HG03060 (cell line): Measurements from ENCODE around the gene CBLN3.

Experiments
- ATAC-seq: cut with Tn5 transposase; IDR thresholded peaks from one replicate; pipeline ENCODE4 v1.9.1; 2021; ENCODE audit warnings: low read depth, moderate number of reproducible peaks; ENCODE audit not compliant: unreplicated experiment

CBLN3 gene

GRCh38 chr14:24426912-24427536 is 2.4 kb downstream of the CBLN3 start:
- no peak for ATAC-seq

GRCh38 chr14:24426150-24426911 is 3.1 kb downstream of the CBLN3 start:
- no peak for ATAC-seq

- ATAC-seq, result no peak
Measured at GRCh38 chr14:24425704-24426103, 3.8 kb downstream of the CBLN3 start.

- no peak for ATAC-seq
Measured at GRCh38 chr14:24422694-24423601, 6.5 kb downstream of the CBLN3 start.

- ATAC-seq, result no peak
Measured at GRCh38 chr14:24422261-24422660, 7.2 kb downstream of the CBLN3 start.

GRCh38 chr14:24418492-24418873 is 11.0 kb downstream of the CBLN3 start:
- no peak for ATAC-seq

- ATAC-seq, result no peak
Measured at GRCh38 chr14:24417832-24418491, 11.5 kb downstream of the CBLN3 start.

- no peak for ATAC-seq
Measured at GRCh38 chr14:24416932-24417619, 12.4 kb downstream of the CBLN3 start.

GRCh38 chr14:24416254-24416931 is 13.1 kb downstream of the CBLN3 start:
- no peak for ATAC-seq

- no peak for ATAC-seq
Measured at GRCh38 chr14:24415421-24416253, 13.8 kb downstream of the CBLN3 start.

- ATAC-seq, result no peak
Measured at GRCh38 chr14:24414732-24415420, 14.6 kb downstream of the CBLN3 start.

GRCh38 chr14:24414077-24414476 is 15.4 kb downstream of the CBLN3 start:
- no peak for ATAC-seq

GRCh38 chr14:24411443-24412389 is 17.8 kb downstream of the CBLN3 start:
- ATAC-seq, result no peak

GRCh38 chr14:24409956-24410355 is 19.5 kb downstream of the CBLN3 start:
- no peak for ATAC-seq

- ATAC-seq, result no peak
Measured at GRCh38 chr14:24409192-24409591, 20.3 kb downstream of the CBLN3 start.

GRCh38 chr14:24408764-24409163 is 20.7 kb downstream of the CBLN3 start:
- ATAC-seq, result no peak
